GM12873 (cell line): Measurements from ENCODE around the gene ELFN1.

ENCODE experiments used
- TF ChIP-seq, protein P1 (sequence below): IDR thresholded peaks from 2 replicates; pipeline ENCODE4 v1.5.1; 2012; ENCODE audit warnings: low read depth, mild to moderate bottlenecking, moderate library complexity, low read length, control low read depth; ENCODE audit not compliant: insufficient read depth; ENCODE audit errors: missing control alignments

The ELFN1 gene

GRCh38 chr7:1785839-1786238 is 115.8 kb downstream of the ELFN1 start:
- TF ChIP-seq, protein P1, sequence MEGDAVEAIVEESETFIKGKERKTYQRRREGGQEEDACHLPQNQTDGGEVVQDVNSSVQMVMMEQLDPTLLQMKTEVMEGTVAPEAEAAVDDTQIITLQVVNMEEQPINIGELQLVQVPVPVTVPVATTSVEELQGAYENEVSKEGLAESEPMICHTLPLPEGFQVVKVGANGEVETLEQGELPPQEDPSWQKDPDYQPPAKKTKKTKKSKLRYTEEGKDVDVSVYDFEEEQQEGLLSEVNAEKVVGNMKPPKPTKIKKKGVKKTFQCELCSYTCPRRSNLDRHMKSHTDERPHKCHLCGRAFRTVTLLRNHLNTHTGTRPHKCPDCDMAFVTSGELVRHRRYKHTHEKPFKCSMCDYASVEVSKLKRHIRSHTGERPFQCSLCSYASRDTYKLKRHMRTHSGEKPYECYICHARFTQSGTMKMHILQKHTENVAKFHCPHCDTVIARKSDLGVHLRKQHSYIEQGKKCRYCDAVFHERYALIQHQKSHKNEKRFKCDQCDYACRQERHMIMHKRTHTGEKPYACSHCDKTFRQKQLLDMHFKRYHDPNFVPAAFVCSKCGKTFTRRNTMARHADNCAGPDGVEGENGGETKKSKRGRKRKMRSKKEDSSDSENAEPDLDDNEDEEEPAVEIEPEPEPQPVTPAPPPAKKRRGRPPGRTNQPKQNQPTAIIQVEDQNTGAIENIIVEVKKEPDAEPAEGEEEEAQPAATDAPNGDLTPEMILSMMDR = no peak

DNA sequence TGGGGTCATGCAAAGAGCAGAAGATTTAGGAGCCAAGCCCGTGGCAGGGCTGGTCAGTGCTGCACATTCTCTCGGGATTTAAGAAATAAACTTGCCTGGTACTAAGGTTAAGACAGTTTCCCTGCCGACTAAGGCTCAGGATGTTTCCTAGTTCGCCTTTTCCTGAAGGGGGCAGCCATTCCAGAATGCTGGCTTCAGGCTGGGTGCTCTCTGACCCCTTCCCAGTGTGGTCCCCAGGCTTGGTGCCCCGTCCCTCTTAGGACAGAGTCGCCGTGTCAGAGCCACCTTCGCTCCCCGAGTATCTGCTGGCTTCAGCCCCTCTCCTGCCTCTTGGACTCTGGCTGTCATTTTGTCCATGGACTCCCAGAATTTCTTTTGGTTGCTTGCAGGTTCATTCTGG is 117.2 kb downstream of the ELFN1 start:
- TF ChIP-seq, protein P1 = no peak

GRCh38 chr7:1787681-1788235 is 117.7 kb downstream of the ELFN1 start:
- TF ChIP-seq, protein P1 = no peak

DNA sequence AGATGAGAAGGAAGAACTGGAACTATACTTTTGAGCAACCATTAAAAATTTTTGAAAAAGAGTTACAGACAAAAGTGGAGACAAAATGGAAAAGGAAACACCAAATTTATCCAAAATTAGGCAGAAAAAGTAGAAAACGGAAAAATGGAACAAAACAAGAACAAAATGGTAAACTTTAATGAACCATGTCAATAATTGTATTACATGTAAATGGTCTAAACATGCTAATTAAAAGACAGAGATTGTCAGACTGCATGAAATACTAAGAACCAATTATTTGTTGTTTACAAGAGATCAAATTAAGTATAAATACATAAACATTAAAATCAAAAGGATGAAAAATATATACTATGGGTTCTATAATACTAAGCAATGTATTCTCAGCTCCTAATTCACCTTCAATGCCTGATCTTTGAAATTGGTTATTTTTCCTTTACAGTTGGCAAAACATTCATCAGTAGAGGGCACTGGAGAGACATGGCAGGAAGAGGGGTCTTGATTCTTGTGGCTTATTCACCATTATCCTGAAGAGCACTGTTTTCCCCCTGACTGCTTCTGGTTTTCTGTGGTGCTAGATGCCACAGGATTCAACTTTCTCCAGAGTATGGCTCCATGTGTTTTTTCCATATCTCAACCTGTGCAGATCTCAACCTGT is 124.9 kb downstream of the ELFN1 start:
- TF ChIP-seq, protein P1 = peak; percentile 45
